ENCODE measurements around the gene GPR15. TPM values are rescaled to one million over a fixed set of nuclear protein-coding genes. Genes with fewer than 3 reads are reported as not detected.

GPR15 gene
- total RNA-seq, result not detected in 2 replicates

GRCh38 chr3:98531622-98532274, at the start of gene GPR15:
Gene GPR15, plus strand, starts transcription at chr3:98531978. Its CDS starts 56 bp downstream, at chr3:98532034.

GRCh38 chr3:98497381-98497780, 34.4 kb upstream of the GPR15 start, which contains the start of gene OR5K2:
Gene OR5K2, plus strand, starts transcription at chr3:98497681. Its CDS starts 0 bp downstream, at chr3:98497681.

DNA sequence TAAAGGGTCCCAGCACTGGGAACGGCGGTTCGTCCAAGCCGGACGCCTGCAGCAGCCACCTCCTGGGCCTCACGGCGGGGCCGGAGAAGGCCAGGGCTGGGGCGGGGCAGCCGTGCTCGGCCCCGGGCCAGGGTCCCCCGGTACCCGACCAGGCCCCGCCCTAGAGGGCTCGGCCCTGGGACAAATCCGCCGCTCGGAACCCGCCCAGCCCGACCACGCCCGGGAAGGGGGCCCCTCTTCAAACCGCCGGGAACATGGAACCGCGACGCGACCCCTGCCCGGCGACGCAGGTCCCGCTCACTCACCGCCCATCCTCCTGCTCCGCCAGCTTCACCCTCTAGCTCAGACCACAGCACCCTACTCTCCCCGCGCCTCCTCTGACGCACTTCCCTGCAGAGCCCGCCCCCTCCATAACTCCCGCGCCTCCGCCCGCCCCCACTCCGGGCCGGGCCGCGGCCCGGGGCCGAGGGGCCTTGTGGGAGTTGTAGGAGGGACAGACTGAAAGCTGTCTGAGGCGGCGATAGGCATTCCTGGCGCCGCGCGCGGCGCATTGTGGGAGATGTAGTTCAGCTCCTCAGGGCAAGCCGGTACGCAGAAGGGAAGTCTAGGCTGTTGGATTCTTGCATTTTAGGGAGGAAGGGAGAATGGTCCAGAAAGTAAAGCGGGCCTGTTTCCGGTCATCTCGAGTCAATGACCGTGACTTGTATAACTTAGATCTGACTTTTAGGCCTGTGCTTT, 9.1 kb upstream of the GPR15 start, which contains the start of gene CLDND1:
CLDND1 (minus strand) TSS at position 359 of the 738 bp plus-strand sequence. CDS start 1,478 bp downstream, outside the sequence.

Other genes with a start within 250 kb of the GPR15 start
- gene OR5H2, start 249.5 kb upstream of the GPR15 start, total RNA-seq, result not detected in 2 replicates
- not detected in 2 replicates for gene OR5K4, start 178.1 kb upstream of the GPR15 start, total RNA-seq
- gene OR5K3, start 141.3 kb upstream of the GPR15 start, total RNA-seq, result not detected in 2 replicates
- not detected in 2 replicates for gene OR5K1, start 68.8 kb upstream of the GPR15 start, total RNA-seq
- not detected in 2 replicates for gene OR5K2, start 34.3 kb upstream of the GPR15 start, total RNA-seq
- gene CLDND1, start 9.1 kb upstream of the GPR15 start, total RNA-seq, result 116 and 134 TPM in 2 replicates
- gene CPOX, start 61.6 kb downstream of the GPR15 start, total RNA-seq, result 37.4 and 48.8 TPM in 2 replicates
- gene ST3GAL6, start 231.4 kb downstream of the GPR15 start, total RNA-seq, result 14.3 and 25.8 TPM in 2 replicates